Measurements from ENCODE around the gene ESR2.

Gene ESR2

GRCh38 chr14:64220056-64220455 lies 74.1 kb downstream of the ESR2 start:
- Histone ChIP-seq H3K27me3 (replicated peaks; ENCODE audit: control insufficient read depth, insufficient read depth, low read length) (no peaks in the 10 kb centered on the region), H3K36me3 (ENCODE audit: control insufficient read depth, insufficient read depth, low read length) (peaks cover 17% of the 10 kb centered on the region), H3K4me3 (replicated peaks; ENCODE audit: low read depth, low read length) (no peak overlapping the region)
- no peak for DNase-seq (ENCODE audit: extremely low read depth, insufficient read length)
- no peak for TF ChIP-seq CTCF (IDR thresholded peaks at IDR 0.05; ENCODE audit: insufficient read depth, low read length, poor library complexity, severe bottlenecking)

- no peak overlapping the region for H3K4me3 ChIP-seq (replicated peaks; ENCODE audit: low read depth, low read length)
- DNase-seq (ENCODE audit: extremely low read depth, insufficient read length) = no peak
- no peaks in the 10 kb centered on the region for H3K27me3 ChIP-seq (replicated peaks; ENCODE audit: control insufficient read depth, insufficient read depth, low read length)
- peaks cover 22% of the 10 kb centered on the region for H3K36me3 ChIP-seq (ENCODE audit: control insufficient read depth, insufficient read depth, low read length)
- TF ChIP-seq CTCF (IDR thresholded peaks at IDR 0.05; ENCODE audit: insufficient read depth, low read length, poor library complexity, severe bottlenecking) = no peak
These were observed 75.6 kb downstream of the ESR2 start for GRCh38 chr14:64218344-64219240.

GRCh38 chr14:64217834-64218233 lies 76.3 kb downstream of the ESR2 start:
- Histone ChIP-seq H3K36me3 (ENCODE audit: control insufficient read depth, insufficient read depth, low read length) (peaks cover 22% of the 10 kb centered on the region), H3K4me3 (replicated peaks; ENCODE audit: low read depth, low read length) (no peak overlapping the region), H3K27me3 (replicated peaks; ENCODE audit: control insufficient read depth, insufficient read depth, low read length) (no peaks in the 10 kb centered on the region)
- DNase-seq (ENCODE audit: extremely low read depth, insufficient read length) = no peak
- no peak for TF ChIP-seq CTCF (IDR thresholded peaks at IDR 0.05; ENCODE audit: insufficient read depth, low read length, poor library complexity, severe bottlenecking)

GRCh38 chr14:64217308-64217707 lies 76.9 kb downstream of the ESR2 start:
- peak; percentile 39 for DNase-seq (ENCODE audit: extremely low read depth, insufficient read length)
- Histone ChIP-seq H3K36me3 (ENCODE audit: control insufficient read depth, insufficient read depth, low read length) (peaks cover 22% of the 10 kb centered on the region), H3K4me3 (replicated peaks; ENCODE audit: low read depth, low read length) (no peak overlapping the region), H3K27me3 (replicated peaks; ENCODE audit: control insufficient read depth, insufficient read depth, low read length) (no peaks in the 10 kb centered on the region)
- no peak for TF ChIP-seq CTCF (IDR thresholded peaks at IDR 0.05; ENCODE audit: insufficient read depth, low read length, poor library complexity, severe bottlenecking)

GRCh38 chr14:64215978-64216377 lies 78.2 kb downstream of the ESR2 start:
- DNase-seq (ENCODE audit: extremely low read depth, insufficient read length) = no peak
- Histone ChIP-seq H3K4me3 (replicated peaks; ENCODE audit: low read depth, low read length) (no peak overlapping the region), H3K27me3 (replicated peaks; ENCODE audit: control insufficient read depth, insufficient read depth, low read length) (no peaks in the 10 kb centered on the region), H3K36me3 (ENCODE audit: control insufficient read depth, insufficient read depth, low read length) (peaks cover 19% of the 10 kb centered on the region)
- TF ChIP-seq CTCF (IDR thresholded peaks at IDR 0.05; ENCODE audit: insufficient read depth, low read length, poor library complexity, severe bottlenecking) = no peak

All from GM06990 (cell line).